Epithelial cell of esophagus (primary cell): Measurements from ENCODE around the gene SPATA1.

Experiments used
- DNase-seq: peaks from one replicate; pipeline ENCODE4 v3.0.0; 2010; ENCODE audit warnings: low read depth
- H3K4me3 ChIP-seq: 2 replicates; pipeline ENCODE4 v1.5.1; 2011; ENCODE audit warnings: mild to moderate bottlenecking, low read length, control low read depth
- CTCF ChIP-seq: IDR thresholded peaks from 2 replicates; pipeline ENCODE4 v1.5.1; 2011; ENCODE audit warnings: low read depth, mild to moderate bottlenecking, low read length, control low read depth, inconsistent platforms; ENCODE audit not compliant: insufficient read depth; ENCODE audit errors: missing control alignments

Gene SPATA1

GRCh38 chr1:84603223-84603622 lies 97.0 kb downstream of the SPATA1 start:
- no peak for DNase-seq
- H3K4me3 ChIP-seq: no peak overlapping the region
- no peak for TF ChIP-seq CTCF

GRCh38 chr1:84603941-84604830 lies 98.0 kb downstream of the SPATA1 start:
- no peak overlapping the region for H3K4me3 ChIP-seq
- TF ChIP-seq CTCF: no peak
- peak; percentile 98 for DNase-seq

- TF ChIP-seq CTCF: no peak
- no peak overlapping the region for H3K4me3 ChIP-seq
- no peak for DNase-seq
Observed at GRCh38 chr1:84605157-84605556, 99.0 kb downstream of the SPATA1 start.

- no peak for TF ChIP-seq CTCF
- H3K4me3 ChIP-seq: no peak overlapping the region
- no peak for DNase-seq
Observed at GRCh38 chr1:84606977-84607376, 100.8 kb downstream of the SPATA1 start.

DNA sequence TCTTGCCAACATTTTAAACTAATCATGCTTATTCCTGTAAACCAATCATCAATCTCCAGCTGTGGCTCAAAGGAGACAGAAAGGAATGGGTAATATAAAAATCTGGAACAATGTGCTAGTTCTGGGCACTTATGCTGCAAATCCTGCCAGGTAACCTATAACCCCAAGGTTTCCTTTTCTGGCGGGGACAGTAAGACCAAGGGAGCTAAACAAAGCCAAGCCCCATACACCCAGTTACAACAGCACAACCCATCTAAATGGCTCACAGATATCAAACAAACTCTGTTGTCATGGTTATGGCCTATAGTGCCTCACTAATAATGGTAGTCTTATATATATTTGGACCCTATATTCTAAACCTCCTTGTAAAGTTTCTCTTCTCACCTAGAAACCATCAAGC lies 104.9 kb downstream of the SPATA1 start:
- no peak for TF ChIP-seq CTCF
- no peak for DNase-seq
- no peak overlapping the region for H3K4me3 ChIP-seq

DNA sequence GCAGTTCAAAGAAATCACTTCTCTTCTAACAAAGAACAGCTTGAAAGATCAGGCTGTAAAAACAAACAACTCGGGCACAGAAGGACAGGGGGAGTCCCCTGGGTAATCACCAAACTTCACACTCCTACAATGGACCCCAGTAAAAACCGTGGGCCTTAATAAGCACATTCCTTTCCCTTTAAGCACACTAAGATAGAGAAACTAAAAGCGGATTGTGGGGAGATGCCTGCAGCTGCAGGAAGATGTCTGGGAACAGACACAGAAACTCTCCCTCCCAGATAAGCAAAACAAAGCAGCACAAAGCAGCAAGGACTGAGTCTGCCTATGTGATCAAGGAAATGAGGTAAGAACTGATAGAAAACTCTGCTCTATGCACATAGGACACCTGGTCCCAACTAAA lies 105.6 kb downstream of the SPATA1 start:
- no peak for TF ChIP-seq CTCF
- DNase-seq: no peak
- no peak overlapping the region for H3K4me3 ChIP-seq

DNA sequence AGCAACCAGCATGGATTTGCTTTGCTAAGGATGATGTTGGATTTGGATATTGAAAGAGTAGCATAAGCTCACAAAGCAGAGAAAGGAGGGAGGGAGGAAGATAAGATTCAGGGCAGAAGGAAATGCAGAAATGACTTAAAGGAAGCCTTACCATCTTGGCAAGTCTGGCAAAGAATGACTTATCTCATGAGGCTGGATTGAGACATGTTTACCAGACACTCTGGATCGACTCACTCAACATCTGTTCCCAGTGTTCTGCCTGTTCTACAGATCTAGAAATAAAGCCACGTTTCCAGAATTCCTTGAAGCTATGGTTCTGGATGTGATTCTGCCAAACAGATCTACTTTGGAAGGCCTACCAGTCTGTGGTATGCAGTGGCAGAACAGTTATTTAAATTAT lies 106.8 kb downstream of the SPATA1 start:
- DNase-seq: peak; percentile 37
- no peak for TF ChIP-seq CTCF
- H3K4me3 ChIP-seq: no peak overlapping the region
